ENCODE results near the gene DPYD.
"Not testable (repeated sequence)": the region's sequence is repeated elsewhere in the genome, so short reads cannot be mapped to it uniquely, and the experiment has no call there.

The DPYD gene

DNA sequence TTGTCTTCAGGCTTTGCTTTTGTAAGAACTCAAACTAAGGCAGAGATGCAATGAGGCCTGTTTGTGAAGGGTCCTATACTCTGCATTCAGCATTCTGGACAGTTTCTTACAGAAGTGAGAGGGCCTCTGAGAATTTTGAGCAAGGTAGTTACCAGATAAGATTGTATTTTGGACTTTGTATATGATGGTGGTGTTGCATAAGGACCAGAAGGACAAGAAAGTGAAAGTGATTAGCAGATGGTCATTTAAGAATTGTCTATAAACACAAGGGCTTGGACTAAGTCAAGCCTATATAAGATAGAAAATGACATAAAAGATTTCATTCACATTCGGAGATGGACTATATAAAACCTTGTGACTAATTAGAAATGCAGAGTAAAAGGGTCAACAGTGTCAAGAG, 662.2 kb downstream of the DPYD start:
- no peak for DNase-seq

DNA sequence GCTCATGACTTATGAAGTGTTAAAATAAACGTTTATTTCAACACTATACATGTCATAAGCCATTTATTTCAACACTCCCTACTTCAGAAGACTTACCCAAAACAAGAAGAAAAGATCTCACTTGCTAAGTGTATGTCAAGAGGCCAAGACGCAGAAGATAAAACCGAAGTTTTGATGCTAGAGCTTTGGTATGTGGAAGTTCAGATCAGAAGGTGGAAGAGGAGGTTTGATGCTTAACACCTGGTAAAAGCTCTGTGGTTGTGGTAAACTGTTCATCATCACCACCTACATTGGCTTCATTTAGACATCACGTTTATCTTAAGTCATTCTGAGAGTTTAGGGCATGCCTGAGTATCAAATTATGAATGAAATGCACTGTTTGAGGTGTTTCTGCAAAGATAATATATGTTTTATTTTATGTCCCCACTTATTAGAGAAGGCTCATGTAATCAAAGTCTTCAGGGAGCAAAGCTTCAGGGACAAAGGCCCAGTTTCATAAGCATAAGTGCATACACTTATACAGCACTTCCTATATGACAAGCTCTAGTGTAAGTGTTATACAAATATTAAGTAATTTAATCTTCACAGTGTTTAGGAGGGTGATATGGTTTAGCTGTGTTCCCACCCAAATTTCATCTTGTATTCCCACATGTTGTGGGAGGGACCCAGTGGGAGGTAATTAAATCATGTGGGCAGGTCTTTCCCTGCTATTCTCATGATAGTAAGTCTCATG, 665.9 kb downstream of the DPYD start:
- no peak for DNase-seq

DNA sequence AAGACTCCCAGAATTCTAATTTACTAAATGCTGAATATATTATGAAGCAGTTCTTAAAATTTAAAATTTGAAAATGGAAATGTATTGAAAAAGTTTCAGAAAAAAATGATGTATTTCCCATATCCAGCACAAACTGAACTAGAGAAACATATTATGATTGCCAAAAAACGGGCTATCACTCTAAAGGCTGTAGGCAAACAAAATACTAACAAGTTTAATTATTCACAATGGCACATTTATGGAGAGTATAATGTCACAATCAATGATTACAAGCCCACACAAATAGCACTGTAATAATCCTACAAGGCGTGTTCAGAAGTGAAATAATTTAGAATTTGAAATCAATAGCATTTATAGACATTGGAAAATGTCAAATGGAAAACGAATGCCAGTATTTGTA, 667.9 kb downstream of the DPYD start:
- DNase-seq: no peak

DNA sequence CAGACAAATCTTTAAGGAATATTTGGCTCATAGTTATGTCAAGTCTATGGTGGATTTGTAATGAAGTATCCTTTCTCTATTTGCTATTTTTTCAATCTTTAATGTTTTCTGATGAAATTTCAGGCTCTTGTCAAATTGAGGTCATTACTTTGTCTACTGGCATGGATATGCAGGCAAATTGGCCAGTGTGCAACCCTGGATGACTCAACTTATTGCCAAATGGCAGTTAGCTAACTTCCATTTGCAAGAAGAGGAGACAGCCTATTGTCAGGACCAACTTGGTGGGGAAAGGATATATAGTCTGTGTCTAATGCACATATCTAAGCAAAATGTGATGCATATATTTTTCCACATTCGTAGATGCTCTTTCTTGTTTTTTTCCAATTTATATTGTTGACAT, 668.8 kb downstream of the DPYD start:
- no peak for DNase-seq

DNA sequence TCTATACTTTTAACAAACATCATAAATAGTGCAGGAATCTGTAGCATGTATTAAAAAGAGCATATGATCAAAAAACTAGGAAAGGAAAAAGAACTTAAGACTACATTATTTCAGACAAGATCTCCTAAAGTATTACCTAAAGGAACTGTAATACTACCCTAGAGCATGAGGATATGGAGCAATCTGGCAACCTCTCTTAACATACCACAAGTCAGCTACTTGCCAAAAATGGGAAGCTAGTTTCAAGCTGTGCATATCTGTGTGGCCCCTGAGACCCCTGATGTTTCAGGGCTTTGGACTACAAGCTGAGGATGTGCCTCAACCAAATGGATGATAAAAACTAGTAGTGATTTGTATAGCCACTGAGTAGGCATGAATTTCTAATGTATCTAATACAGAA, 673.6 kb downstream of the DPYD start:
- no peak for DNase-seq

DNA sequence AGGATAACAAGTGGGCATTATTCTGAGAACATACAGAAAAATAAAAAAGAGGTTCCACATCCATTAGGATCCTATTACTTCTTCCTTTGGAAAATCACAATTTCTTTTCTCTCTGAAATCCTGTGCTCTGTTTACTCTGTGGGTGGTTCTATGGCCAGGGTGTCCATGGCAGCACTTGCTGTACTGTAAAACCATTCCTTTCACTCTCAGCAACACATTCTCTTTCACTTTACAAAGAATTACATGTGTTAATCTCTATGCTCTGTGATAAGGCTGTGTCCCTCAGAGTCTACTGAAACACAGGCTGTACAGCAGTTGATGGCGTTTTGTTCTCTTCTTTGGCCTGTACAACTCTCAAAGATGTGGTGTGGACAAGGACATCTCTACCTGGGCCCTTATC, 675.2 kb downstream of the DPYD start:
- DNase-seq: no peak

DNA sequence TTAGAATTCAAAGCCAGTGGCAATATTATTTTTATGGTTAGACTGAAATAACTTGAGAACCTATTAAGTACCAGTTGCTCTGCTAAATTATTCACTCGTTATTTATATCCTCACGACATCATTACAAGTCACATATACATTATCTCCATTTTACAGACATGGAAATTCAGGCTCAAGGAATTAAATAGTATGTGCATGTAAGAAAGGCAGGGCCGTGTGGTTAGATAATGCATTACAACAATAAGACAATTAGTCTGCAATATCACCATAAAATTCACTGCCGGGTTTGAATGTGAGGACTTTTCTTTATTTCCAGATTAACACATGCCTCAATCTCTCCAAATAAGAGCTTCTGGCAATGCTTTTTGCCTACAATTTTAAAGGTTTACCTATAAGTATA, 675.8 kb downstream of the DPYD start:
- no peak for DNase-seq

DNA sequence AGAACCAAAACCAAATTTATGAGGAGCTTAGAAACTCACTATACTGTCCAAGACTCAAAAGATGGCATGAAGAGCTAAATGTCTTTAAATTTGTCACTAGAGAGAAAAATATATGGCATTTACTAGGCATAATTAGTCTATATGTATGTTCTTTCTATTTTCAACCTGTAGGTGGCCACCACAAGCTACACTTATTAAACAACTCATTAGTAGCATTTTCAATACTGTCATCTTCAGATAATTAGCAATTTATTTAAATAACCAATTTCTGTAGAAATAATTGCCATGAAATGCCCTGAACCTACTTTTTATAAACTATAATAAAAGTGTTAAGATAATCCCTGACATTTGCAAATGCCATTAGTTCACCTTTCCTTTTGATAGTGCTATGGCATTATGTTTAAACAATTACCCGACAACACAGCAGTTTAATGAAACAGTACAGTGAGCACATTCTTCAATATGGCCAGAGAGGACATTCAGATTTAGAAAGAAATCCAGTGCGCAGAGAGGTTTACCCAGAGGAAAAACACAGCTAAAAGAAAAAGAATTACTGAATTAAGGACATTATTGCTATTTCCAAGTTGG, 676.8 kb downstream of the DPYD start:
- peak in 1 of 2 experiments; percentile 25 for DNase-seq

DNA sequence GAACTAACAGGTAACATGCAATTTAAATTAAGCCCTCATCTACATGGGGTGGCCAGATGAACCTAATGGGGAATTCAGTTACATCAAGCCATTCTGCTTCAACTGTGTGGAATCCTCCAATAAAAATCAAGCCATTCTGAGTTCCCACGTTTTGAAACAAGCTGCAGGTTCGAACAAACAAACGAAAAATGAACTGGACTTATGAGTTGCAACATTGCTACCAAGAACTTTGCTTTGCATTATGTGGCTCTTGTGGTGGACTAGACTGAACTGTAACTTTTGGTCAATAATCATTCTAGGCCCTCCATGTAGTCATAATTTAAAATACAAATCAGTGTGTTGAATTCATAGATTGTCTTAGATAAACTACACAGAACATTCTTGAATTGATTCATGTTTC, 682.0 kb downstream of the DPYD start:
- DNase-seq: no peak

DNA sequence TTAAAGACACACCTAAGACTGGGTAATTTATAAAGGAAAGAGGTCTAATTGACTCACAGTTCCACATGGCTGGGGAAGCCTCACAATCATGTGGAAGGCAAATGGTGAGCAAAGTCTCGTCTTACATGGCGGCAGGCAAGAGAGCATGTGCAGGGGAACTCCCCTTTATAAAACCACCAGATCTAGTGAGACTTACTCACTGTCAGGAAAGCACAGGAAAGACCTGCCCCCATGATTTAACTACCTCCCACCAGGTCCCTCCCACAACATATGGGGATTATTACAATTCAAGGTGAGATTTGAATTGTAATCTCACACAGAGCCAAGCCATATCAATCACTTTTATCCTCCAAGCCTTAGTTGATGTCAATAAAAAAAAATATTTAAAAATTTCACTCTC, 689.5 kb downstream of the DPYD start:
- DNase-seq: not testable (repeated sequence)

DNA sequence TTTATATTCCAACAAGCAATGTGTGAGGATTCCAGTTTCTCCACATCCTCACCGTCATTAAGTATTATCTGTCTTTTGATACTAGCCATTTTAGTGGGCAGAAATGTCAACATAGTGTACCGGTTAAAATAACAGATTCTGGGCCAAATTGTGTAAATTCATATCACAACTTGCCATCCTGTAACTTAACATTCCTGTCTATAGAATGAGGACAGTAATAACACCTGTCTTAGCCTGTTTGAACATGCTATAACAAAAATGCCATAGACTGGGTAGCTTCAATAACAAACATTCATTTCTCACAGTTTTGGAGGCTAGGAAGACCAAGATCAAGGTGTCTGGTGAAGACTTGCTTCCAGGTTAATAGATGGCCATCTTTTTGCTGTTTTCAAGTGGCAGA, 708.2 kb downstream of the DPYD start:
- no peak for DNase-seq

DNA sequence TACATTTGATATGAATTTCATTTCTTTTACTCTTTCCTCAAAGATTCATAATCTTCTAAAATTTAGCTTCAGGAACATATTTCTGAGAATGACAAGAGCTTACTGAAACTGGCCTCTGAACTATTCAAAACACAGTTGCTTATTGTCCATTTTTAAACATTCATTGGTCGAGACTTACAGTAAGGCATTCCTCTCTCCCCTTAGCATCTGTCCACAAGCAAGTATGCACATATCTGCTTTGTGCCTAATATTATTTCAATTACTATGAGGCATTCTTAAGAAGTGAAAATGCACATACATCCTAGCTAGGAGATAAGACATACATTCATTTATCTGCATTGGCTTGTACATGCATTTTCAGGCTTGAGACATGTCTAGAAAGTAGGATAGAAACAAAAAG, 710.5 kb downstream of the DPYD start:
- no peak for DNase-seq

DNA sequence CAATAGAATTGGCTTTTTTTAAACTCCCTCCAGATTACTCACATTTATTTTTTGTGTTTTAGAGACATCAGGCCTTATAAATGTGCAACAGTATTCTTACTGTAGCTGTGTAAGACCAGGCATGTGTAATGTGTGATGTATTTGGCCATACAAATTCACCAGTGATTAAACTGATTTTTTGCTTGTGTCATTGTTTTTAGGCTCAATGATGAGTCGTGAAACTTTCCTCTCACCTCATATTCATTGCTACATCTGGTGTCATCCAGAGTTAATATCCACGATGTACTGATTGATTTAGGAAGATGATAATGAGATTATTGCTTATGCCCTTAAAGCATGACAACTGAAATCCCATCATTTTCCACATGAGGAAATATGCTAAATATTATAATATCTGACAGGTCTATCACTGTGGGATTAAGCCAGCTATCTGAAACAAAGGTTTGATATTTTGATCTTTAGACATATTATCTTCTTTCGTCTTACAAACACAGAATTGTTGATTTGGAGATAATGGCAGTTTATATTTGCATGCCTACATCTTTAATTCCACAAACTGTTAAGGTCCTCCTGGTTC, 711.4 kb downstream of the DPYD start:
- DNase-seq: no peak

DNA sequence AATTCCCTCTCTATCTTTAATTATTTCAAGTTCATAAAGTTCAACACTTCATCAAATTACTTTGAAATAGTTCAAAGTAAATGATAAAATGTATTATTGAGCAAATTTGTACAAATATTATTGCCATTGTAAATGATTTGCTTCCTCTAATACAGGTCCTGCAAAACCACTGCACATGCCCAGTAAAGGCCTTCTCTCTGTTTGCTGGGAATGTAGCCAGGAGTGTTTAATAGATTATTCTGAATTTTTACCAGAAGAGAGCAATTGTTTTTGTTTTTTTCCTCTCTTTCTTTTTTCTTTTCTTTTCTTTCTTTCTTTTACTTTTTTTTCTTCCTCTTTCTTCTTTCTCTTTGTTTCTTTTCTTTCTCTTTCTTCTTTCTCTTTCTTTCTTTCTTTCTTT, 713.0 kb downstream of the DPYD start:
- DNase-seq: no peak

DNA sequence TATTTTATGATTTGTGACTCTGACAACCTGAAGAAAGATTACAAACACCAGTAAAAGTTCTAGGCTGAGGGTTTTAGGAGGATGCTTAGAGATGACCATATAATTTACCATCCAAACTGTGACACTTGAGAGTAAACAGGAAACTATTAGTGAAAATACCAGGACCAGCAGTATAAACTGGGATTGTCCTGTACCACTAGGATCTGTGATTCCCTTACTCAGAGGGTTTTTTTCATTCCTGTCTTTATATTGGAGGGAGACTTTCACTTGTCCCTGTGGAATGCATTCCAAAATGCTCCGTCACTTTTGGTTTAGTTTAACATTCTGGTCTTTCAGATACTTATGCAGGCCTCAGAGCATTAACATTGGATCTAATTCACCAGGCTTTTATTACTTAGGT, 716.4 kb downstream of the DPYD start:
- DNase-seq: no peak

DNA sequence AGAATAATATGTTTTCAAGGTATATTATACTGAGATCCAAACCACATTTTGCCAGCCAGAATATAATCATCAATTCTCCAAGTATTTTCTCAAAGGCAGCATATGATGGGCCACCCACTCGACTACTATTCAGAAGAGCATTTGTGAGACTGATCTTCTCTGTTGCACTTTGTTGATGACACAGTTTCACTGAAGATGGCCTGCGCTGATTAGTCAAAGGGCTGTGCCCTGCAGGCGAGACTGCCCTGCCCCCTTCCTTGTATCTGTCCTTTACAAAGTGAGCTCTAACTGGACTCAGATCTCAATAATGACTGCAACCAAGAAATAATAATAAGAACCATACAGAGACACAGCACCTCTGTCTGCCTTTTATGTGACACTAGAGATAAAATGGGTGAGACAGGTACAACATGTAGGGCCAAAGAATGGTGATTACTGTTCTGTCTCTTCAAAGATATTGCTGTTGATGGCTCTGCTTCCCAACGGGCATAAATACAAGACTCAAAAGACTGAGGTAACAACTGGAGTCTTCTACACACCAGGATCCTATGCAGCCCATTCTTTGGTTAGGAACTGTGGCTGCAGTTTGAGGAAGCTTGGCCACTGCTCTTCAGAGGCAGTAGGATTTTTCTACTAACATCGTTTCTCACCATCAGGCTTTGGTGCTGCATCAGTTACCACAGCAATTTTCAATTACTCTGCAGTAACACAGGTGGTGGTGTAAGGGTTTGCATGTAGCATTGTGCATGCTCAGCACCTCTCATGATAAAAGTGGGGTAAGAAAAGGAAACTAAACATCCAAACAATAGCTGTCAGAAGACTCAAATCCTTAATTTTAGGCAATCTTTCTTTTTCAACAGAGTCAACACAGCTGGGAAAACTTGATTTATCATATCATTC, 718.1 kb downstream of the DPYD start:
- no peak for DNase-seq

DNA sequence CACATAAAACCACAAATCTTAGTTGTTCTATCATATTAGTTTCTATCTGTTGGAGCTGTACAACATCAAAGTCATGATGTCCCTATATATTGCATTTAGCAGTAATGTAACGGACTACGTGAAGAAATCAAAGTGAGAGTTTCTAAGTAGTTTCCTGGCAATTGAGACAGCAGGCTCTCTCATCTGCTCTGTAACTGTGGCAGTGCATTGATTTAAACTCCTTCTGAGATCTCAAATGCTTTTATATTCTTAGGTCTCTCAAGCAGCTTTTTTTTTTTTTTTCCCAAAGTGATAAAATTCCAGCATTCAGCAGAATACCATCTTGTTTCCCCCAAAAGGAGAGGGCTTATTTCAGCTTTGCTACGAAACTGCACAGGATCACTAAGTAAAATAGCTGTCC, 719.2 kb downstream of the DPYD start:
- DNase-seq: no peak

DNA sequence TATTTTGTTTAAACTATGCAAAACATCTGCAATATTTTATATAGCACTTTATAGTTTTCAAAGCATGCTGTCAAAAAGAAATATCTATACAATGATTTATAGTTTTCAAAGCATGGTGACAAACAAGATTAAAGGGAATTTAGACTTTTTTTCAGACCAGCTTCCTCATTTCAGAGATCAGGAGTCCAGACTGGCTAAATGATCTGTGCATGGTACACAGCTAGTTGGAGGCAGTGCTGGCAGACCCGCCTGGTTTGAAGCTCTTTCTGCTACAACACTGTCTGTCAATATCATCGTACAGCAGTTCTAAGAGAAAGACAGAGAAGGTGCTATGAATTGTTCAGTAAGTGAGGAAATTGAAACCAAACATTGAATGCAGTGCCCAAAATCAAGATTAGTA, 720.2 kb downstream of the DPYD start:
- DNase-seq: no peak

DNA sequence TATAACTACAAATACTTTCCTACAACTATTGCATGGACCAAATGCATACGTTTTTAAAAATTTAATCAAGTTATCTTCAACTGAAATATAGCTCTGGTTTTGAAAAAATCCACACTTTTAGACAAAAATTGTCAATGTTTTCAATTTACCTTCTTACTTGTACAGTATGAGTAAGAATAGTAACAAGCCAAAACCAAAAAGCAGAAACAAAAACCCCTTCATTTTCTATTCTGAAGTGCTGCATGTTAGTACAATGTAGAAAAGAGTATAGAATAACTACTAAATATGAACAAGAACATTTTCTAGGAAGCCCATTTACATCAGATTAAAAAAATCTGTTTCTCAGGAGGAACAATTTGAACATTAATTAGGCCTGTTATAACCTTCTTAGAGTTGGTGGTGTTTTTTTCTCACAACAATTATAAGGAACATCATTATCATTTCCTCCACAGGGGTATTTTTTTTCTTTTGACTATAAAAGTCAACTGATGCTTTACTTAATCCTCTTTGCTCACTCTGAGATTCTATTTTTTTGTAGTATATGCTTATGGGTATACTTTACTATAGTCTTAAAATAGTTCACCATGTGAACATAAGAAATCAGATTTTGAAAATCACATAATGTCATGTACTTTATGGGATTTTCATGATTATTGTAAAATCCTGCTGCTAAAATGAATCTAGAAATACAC, 723.9 kb downstream of the DPYD start:
- DNase-seq: no peak

DNA sequence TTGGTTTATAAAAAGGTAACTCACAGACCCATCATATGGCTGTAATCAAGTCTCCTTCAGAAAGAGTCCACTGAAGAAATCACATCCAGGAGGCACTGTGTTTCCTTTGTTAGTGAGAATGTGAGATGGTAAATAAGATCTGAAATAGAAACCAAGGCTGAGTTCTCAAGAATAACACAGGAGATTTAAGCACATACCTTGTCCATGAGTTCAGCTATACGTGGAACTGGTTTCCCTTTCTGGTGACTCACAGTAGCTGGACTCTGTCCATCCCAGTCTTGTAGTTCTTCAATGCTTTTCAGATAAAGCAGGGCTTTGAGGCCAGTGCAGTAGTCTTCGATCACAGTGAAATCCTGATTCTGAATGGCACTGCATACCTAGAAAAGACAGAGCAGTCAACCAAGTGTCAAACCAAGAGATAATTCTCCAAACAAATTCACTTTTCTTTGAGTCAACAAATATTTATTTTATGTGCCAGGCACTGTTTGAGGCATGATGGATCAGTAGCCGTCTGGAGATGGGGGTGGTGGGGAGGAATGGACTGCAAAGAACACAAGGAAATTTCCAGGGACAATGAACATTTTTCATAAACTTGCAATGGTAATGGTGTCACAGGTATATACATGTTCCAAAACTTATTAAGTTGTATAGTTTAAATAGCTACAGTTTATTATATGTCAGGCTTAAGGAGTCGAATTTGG, 727.8 kb downstream of the DPYD start:
- peak; percentile 51 to 86 for DNase-seq

DNA sequence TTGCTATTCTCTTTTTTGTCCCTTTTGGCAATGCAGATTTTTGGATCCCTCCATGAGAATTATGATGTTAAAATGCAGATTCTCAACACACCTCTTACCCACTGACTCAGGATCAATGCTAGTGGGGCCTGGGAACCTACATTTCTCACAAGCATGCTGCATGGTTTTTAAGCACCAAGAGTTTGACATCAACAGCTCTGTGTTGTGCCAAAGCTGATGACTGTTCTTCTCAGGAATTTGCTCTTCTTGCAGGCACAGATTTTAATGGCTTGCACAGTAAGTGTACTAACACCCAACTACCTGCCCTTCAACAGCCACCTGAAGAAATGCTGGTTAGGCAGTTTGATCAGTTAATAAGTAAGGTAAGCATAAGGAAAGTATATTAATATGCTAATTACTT, 730.5 kb downstream of the DPYD start:
- DNase-seq: no peak

DNA sequence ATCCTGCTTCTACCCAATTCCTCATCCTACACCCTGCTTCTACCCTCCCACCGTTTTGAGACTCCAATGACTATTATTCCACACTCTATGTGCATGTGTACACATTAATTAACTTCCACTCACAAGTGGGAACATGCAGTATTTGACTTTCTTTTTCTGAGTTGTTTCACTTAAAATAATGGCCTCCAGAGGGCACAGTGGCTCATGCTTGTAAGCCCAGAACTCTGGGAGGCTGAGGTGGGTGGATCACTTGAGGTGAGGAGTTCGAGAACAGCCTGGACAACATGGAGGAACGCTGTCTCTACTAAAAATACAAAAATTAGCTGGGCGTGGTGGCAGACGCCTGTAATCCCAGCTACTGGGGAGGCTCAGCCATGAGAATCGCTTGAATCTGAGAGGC, 734.5 kb downstream of the DPYD start:
- DNase-seq: peak in 1 of 2 experiments; percentile 3
